Smooth muscle cell (in vitro differentiated cells): ENCODE results near the gene TEX2. TPM values are rescaled to one million over a fixed set of nuclear protein-coding genes. Genes with fewer than 3 reads are reported as not detected.

Experiments used
- DNase-seq: peaks from one replicate; lab custom pipeline; 2025; ENCODE audit not compliant: unreplicated experiment; lab: John Stamatoyannopoulos, UW
- H2AFZ ChIP-seq: fragments of 200-600 bp; sonication (generic); 2 replicates; pipeline ENCODE4 v1.6.0; 2016; ENCODE audit warnings: antibody characterized with exemption, low read depth, mild to moderate bottlenecking
- H3F3A ChIP-seq: fragments of 200-600 bp; sonication (generic); 2 replicates; pipeline ENCODE4 v1.6.0; 2017; ENCODE audit warnings: antibody characterized with exemption, low read depth
- H3K27ac ChIP-seq: fragments of 200-600 bp; sonication (generic); 2 replicates; pipeline ENCODE4 v1.5.1; 2016; ENCODE audit warnings: low read depth, mild to moderate bottlenecking
- H3K27me3 ChIP-seq: fragments of 200-600 bp; sonication (generic); 2 replicates; pipeline ENCODE4 v1.6.1; 2016; ENCODE audit warnings: low read depth, mild to moderate bottlenecking
- H3K36me3 ChIP-seq: fragments of 200-600 bp; sonication (generic); 2 replicates; pipeline ENCODE4 v1.5.1; 2016; ENCODE audit warnings: low read depth
- H3K4me1 ChIP-seq: fragments of 200-600 bp; sonication (generic); 2 replicates; pipeline ENCODE4 v1.5.1; 2016; ENCODE audit warnings: low read depth
- H3K4me2 ChIP-seq: fragments of 200-600 bp; sonication (generic); 2 replicates; pipeline ENCODE4 v1.6.0; 2016; ENCODE audit warnings: mild to moderate bottlenecking
- H3K4me3 ChIP-seq: fragments of 200-600 bp; sonication (generic); 2 replicates; pipeline ENCODE4 v1.5.1; 2016; ENCODE audit warnings: mild to moderate bottlenecking
- H3K79me2 ChIP-seq: fragments of 200-600 bp; sonication (generic); 2 replicates; pipeline ENCODE4 v1.6.0; 2016; ENCODE audit warnings: low read depth, mild to moderate bottlenecking
- H3K9ac ChIP-seq: fragments of 200-600 bp; sonication (generic); 2 replicates; pipeline ENCODE4 v1.6.0; 2016; ENCODE audit warnings: low read depth
- H3K9me3 ChIP-seq: fragments of 200-600 bp; sonication (generic); replicated peaks from 2 replicates; pipeline ENCODE4 v1.5.1; 2016; ENCODE audit warnings: low read depth
- H4K20me1 ChIP-seq: fragments of 200-600 bp; sonication (generic); 2 replicates; pipeline ENCODE4 v1.6.0; 2016; ENCODE audit warnings: low read depth
- WGBS: methylation state at CpG from one replicate; pipeline ENCODE4 v1.1.7; 2016; ENCODE audit warnings: low lambda C conversion rate; 5-methylcytosine and 5-hydroxymethylcytosine counted together
- polyA plus RNA-seq: library from polyadenylated mRNA; unstranded; fragments of >200 nt; fragmentation: Nextera tagmentation; extraction: Ambion mirVana; gene quantifications from 2 replicates; pipeline ENCODE4 v1.2.1, GENCODE V29; 2016
- total RNA-seq: library from RNA; depleted of rRNA; stranded (reverse); fragments of >200 nt; gene quantifications from 2 replicates; pipeline ENCODE4 v1.2.3, GENCODE V29; 2014
- TF ChIP-seq, protein P1 (sequence below): fragments of 200-600 bp; sonication (generic); IDR thresholded peaks from 2 replicates; pipeline ENCODE4 v1.5.1; 2017; ENCODE audit warnings: borderline replicate concordance, mild to moderate bottlenecking, antibody characterized with exemption; ENCODE audit not compliant: insufficient read depth, poor library complexity, severe bottlenecking

Gene TEX2
- total and polyA plus RNA-seq, 2 experiments from 2014 or later, result 8.6 to 26.2 TPM

GRCh38 chr17:64145751-64146417 lies 117.2 kb downstream of the TEX2 start:
- TF ChIP-seq, protein P1, sequence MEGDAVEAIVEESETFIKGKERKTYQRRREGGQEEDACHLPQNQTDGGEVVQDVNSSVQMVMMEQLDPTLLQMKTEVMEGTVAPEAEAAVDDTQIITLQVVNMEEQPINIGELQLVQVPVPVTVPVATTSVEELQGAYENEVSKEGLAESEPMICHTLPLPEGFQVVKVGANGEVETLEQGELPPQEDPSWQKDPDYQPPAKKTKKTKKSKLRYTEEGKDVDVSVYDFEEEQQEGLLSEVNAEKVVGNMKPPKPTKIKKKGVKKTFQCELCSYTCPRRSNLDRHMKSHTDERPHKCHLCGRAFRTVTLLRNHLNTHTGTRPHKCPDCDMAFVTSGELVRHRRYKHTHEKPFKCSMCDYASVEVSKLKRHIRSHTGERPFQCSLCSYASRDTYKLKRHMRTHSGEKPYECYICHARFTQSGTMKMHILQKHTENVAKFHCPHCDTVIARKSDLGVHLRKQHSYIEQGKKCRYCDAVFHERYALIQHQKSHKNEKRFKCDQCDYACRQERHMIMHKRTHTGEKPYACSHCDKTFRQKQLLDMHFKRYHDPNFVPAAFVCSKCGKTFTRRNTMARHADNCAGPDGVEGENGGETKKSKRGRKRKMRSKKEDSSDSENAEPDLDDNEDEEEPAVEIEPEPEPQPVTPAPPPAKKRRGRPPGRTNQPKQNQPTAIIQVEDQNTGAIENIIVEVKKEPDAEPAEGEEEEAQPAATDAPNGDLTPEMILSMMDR, result no peak
- H3K36me3 ChIP-seq, result no peaks in the 10 kb centered on the region
- H4K20me1 ChIP-seq, result peaks cover 10% of the 10 kb centered on the region
- peak overlapping the region; percentile 76 for H2AFZ ChIP-seq
- no peaks in the 10 kb centered on the region for H3K27me3 ChIP-seq
- no peaks in the 10 kb centered on the region for H3K9me3 ChIP-seq
- 2% methylated on average over 50 of the region's 51 CpGs for WGBS
- peak overlapping the region; percentile 69 for H3K4me3 ChIP-seq
- peak overlapping the region; percentile 87 for H3K9ac ChIP-seq
- H3K4me2 ChIP-seq, result peak overlapping the region; percentile 93
- peaks cover 10% of the 10 kb centered on the region for H3K4me1 ChIP-seq
- no peaks in the 10 kb centered on the region for H3K79me2 ChIP-seq
- peaks cover 22% of the 10 kb centered on the region for H3F3A ChIP-seq
- peak overlapping the region; percentile 93 for H3K27ac ChIP-seq
- DNase-seq, result peak; percentile 83

DNA sequence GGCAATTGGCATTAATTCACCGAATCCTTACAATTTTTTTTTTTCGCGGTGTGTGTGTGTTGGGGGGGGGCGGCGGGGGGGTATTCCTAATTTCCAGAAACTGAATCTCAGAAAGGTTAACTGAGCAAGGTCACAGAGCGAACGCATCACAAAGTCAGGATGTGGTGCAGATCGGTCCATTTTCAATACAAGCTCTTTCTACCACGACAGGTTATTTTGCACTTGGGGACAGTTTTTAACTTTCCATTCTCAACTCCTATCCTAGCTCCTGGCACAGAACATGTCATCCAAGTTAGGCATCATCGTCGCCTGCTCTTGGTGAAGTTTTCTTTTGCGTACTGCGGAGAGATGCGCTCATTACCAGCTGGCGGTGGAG lies 117.7 kb downstream of the TEX2 start:
- Histone ChIP-seq H3K27me3 (no peaks in the 10 kb centered on the region), H3K4me1 (peaks cover 10% of the 10 kb centered on the region), H3K4me2 (peak overlapping the region; percentile 93), H2AFZ (peak overlapping the region; percentile 84), H3K36me3 (no peaks in the 10 kb centered on the region), H3K79me2 (no peaks in the 10 kb centered on the region), H3K27ac (peak overlapping the region; percentile 57), H3F3A (peaks cover 22% of the 10 kb centered on the region), H3K9ac (peak overlapping the region; percentile 45), H3K4me3 (peak overlapping the region; percentile 69), H4K20me1 (peaks cover 10% of the 10 kb centered on the region), H3K9me3 (no peaks in the 10 kb centered on the region)
- DNase-seq, result no peak
- 1% methylated on average over 15 of the region's 15 CpGs for WGBS
- TF ChIP-seq, protein P1, result no peak

GRCh38 chr17:64139542-64139941 lies 123.5 kb downstream of the TEX2 start:
- WGBS, result 80% methylated on average over 6 of the region's 6 CpGs
- no peaks in the 10 kb centered on the region for H3F3A ChIP-seq
- H3K4me1 ChIP-seq, result no peaks in the 10 kb centered on the region
- no peak overlapping the region for H2AFZ ChIP-seq
- H3K79me2 ChIP-seq, result no peaks in the 10 kb centered on the region
- no peak overlapping the region for H3K27ac ChIP-seq
- H3K9ac ChIP-seq, result no peak overlapping the region
- no peaks in the 10 kb centered on the region for H3K27me3 ChIP-seq
- TF ChIP-seq, protein P1, result no peak
- no peak for DNase-seq
- no peaks in the 10 kb centered on the region for H3K9me3 ChIP-seq
- H3K4me2 ChIP-seq, result no peak overlapping the region
- no peaks in the 10 kb centered on the region for H3K36me3 ChIP-seq
- H4K20me1 ChIP-seq, result no peaks in the 10 kb centered on the region
- no peak overlapping the region for H3K4me3 ChIP-seq

DNA sequence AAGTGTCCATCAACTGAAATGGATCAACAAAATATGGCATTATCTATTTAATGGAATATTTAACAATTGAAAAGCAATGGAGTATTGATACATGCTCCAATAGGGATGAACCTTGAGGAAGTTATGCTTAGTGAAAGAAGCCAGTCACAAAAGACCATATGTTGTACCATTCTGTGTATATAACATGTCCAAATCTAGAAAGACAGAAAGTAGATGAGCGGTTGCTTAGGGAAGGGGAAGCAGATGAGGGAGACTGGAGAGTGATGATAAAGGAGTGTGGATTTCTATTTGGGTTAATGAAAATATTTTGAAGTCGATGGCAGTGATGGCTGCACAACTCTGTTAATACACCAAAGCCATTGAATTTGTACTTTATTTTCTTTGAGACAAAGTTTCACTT lies 124.6 kb downstream of the TEX2 start:
- Histone ChIP-seq H3K79me2 (no peaks in the 10 kb centered on the region), H3K9ac (no peak overlapping the region), H4K20me1 (no peaks in the 10 kb centered on the region), H3K27me3 (no peaks in the 10 kb centered on the region), H3K4me2 (no peak overlapping the region), H3K36me3 (no peaks in the 10 kb centered on the region), H3K27ac (no peak overlapping the region), H3K4me3 (no peak overlapping the region), H3K4me1 (no peaks in the 10 kb centered on the region), H3K9me3 (no peaks in the 10 kb centered on the region), H2AFZ (no peak overlapping the region), H3F3A (no peaks in the 10 kb centered on the region)
- DNase-seq, result no peak
- WGBS, result 100% methylated on average over 2 of the region's 2 CpGs
- TF ChIP-seq, protein P1, result no peak
